Measurements from ENCODE around the gene ABHD2. TPM values are rescaled to one million over a fixed set of nuclear protein-coding genes. Genes with fewer than 3 reads are reported as not detected.

The ABHD2 gene
- total and polyA plus RNA-seq, 12 donors: 5.6 to 316 (median 135) TPM

DNA sequence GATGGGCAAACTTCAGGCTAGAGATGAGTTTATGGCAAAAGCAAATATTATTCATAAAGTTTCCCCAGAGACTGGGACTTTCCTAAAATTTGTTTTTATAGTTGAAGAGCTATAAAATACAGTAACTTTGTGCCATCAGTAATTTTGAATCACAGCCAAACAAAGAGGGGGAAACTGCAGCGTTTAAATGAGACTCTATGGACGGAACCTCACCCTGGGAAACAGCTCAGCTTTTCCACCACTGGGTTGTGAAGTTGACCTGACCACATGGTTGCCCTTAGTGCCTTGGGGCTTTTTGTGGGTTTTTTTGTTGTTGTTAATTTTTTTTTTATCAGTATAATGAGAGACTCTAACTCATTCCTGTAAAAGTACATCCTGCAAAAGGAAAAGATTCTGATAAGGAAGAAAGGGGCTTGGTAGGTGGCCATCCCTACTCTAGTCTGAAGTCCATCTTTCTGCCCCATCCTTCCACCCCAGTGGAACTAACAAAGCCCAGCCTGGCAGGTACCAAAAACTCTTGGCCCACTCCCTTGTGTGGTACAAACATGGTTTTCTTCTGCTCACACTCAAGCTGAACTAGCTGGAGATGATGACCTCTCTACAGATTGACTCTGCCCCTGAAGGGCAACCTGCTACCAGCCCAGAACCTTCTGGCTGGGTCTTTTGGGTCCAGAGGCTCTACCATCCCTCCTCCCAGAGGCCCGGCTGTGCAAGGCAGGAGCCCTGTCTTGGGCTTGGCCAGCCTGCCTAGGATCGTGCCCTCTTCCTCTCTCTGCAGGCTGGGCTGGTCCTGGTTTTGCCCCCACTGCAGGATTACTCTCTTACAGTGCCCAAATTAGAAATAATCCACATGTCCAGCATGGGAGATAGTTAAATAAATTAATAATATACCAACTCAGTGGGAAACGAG is 92.0 kb downstream of the ABHD2 start:
- TF ChIP-seq, protein P1, sequence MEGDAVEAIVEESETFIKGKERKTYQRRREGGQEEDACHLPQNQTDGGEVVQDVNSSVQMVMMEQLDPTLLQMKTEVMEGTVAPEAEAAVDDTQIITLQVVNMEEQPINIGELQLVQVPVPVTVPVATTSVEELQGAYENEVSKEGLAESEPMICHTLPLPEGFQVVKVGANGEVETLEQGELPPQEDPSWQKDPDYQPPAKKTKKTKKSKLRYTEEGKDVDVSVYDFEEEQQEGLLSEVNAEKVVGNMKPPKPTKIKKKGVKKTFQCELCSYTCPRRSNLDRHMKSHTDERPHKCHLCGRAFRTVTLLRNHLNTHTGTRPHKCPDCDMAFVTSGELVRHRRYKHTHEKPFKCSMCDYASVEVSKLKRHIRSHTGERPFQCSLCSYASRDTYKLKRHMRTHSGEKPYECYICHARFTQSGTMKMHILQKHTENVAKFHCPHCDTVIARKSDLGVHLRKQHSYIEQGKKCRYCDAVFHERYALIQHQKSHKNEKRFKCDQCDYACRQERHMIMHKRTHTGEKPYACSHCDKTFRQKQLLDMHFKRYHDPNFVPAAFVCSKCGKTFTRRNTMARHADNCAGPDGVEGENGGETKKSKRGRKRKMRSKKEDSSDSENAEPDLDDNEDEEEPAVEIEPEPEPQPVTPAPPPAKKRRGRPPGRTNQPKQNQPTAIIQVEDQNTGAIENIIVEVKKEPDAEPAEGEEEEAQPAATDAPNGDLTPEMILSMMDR (IDR thresholded peaks at IDR 0.05): no peak
- TF ChIP-seq POLR2A (IDR thresholded peaks at IDR 0.05): no peak
- H3K27me3 ChIP-seq: no peaks in the 10 kb centered on the region
- H3K9me3 ChIP-seq (replicated peaks in 1 of 3): no peaks in the 10 kb centered on the region
- H3K36me3 ChIP-seq (replicated peaks in 1 of 2): peaks cover 0 to 50% of the 10 kb centered on the region in 2 donors
- peaks cover 5 to 7% of the 10 kb centered on the region in 2 donors for H3K4me1 ChIP-seq (replicated peaks in 1 of 2)
- peak in 2 of 7 donors; percentile 16 to 31 for DNase-seq
- 76 to 86% (median 80%) methylated on average over 5 of the region's 5 CpGs for WGBS, 4 donors
- H3K27ac ChIP-seq: no peak overlapping the region
- intact Hi-C loops (cut with DNase I): loop anchor here (2.0 to 10.0 kb wide), 4 partner anchors 95 to 275 kb away; partner anchors contain the start of gene ABHD2 (in 1 of the 2)
- H3K4me3 ChIP-seq: no peak overlapping the region

DNA sequence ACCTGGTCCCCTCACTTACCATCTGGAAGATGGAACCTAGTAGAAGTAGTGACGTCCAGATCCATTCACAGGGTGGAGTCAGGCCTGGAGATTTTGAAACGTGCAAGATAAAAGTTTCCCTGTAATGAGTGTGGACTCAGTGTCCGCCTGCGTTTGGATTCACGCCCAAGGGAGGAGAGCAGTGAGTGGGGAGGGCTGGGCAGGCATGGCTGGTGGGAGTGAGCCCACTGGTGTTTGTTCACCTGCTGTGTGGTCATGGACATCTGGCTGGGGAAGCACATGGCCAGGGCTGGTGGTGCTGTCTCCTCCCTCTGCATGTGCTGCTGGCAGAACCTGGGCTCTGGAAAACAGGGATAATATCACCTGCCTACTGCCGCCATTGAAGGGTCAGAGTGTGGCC is 96.1 kb downstream of the ABHD2 start:
- H3K27me3 ChIP-seq: no peaks in the 10 kb centered on the region
- H3K4me3 ChIP-seq: no peak overlapping the region
- H3K9me3 ChIP-seq (replicated peaks in 1 of 3): no peaks in the 10 kb centered on the region
- no peak overlapping the region for H3K27ac ChIP-seq
- 64 to 84% (median 76%) methylated on average over 5 to 6 of the region's 6 CpGs for WGBS, 4 donors
- TF ChIP-seq, protein P1 (IDR thresholded peaks at IDR 0.05): no peak
- TF ChIP-seq POLR2A (IDR thresholded peaks at IDR 0.05): no peak
- no peaks in the 10 kb centered on the region for H3K4me1 ChIP-seq (replicated peaks in 1 of 2)
- peak in 1 of 7 donors; percentile 51 for DNase-seq
- peaks cover 0 to 61% of the 10 kb centered on the region in 2 donors for H3K36me3 ChIP-seq (replicated peaks in 1 of 2)
- intact Hi-C loops (cut with DNase I): loop anchor here (10.0 kb wide), 1 partner anchor 280 kb away; no protein-coding TSS in a partner anchor

- peaks cover 0 to 67% of the 10 kb centered on the region in 2 donors for H3K36me3 ChIP-seq (replicated peaks in 1 of 2)
- intact Hi-C loops (cut with DNase I): loop anchor here (10.0 kb wide), 1 partner anchor 280 kb away; no protein-coding TSS in a partner anchor
- WGBS, 4 donors: 91 to 98% (median 96%) methylated on average over 12 of the region's 12 CpGs
Observed at GRCh38 chr15:89184886-89185526, 96.8 kb downstream of the ABHD2 start.

More at GRCh38 chr15:89184886-89185526, 96.8 kb downstream of the ABHD2 start:
- Histone ChIP-seq H3K4me3 (no peak overlapping the region), H3K27ac (no peak overlapping the region), H3K9me3 (replicated peaks in 1 of 3) (no peaks in the 10 kb centered on the region), H3K4me1 (replicated peaks in 1 of 2) (no peaks in the 10 kb centered on the region), H3K27me3 (no peaks in the 10 kb centered on the region)
- TF ChIP-seq, protein P1 (IDR thresholded peaks at IDR 0.05): no peak
- TF ChIP-seq POLR2A (IDR thresholded peaks at IDR 0.05): no peak
- peak in 1 of 7 donors; percentile 31 for DNase-seq

Data from adrenal gland (tissue), 12 donors.